Cardiac fibroblast (primary cell): ENCODE results near the gene SF3B6.

Experiments
- DNase-seq, 2 donors: peaks; one replicate each; pipeline versions ENCODE4 v3.0.0 to v3.0.0-alpha.2; 2010; ENCODE audit warnings: low read depth in 2 of 2
- H3K4me3 ChIP-seq, 2 donors: replicated peaks in 1 of 2; 1 replicate in 1 of 2; 2 replicates in 1 of 2; pipeline ENCODE4 v1.5.1; 2011; ENCODE audit warnings: low read depth in 2 of 2, low read length in 2 of 2, mild to moderate bottlenecking in 2 of 2, moderate library complexity in 1 of 2
- TF ChIP-seq, protein P1 (sequence below): IDR thresholded peaks from one replicate; pipeline ENCODE4 v1.5.1; 2011; ENCODE audit warnings: low read depth, mild to moderate bottlenecking, low read length, inconsistent platforms

The SF3B6 gene

DNA sequence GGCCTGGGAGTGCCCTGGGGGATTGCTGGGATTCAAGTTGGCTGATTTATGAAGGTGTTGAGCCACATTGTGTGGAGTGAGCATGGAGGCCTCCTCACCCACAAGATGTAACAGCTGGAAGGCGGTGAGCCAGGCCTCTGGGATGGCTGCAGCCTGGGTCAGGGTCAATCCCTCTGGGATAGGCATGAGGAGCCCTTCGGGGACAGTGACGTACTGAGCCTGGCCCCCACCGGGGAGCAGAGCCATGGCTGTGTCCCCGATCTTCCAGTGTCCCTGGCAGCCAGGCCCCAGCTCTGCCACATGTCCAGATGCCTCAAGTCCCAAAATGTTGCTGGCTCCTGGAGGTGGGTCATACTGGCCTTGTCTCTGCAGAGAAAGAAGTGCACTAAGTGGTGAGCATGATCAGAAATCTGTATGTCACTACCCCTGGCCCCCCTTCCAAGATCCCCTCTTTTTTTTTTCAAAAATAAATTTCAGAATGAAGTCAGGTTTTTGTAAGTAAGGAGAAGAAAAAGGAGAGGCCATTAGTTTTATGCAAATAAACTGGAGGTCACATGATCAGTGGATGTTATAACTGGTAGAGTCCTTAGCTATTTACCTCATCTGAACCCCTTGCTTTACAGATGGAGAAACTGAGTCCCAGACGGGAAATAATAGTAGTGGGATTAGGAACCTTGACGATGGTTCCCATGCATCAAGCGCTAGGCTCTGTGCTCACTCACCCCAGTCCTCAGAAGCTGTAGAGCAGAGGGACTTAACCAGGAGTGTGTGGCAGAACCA lies 6.9 kb upstream of the SF3B6 start:
- H3K4me3 ChIP-seq: peak overlapping the region; percentile 69 to 73

DNA sequence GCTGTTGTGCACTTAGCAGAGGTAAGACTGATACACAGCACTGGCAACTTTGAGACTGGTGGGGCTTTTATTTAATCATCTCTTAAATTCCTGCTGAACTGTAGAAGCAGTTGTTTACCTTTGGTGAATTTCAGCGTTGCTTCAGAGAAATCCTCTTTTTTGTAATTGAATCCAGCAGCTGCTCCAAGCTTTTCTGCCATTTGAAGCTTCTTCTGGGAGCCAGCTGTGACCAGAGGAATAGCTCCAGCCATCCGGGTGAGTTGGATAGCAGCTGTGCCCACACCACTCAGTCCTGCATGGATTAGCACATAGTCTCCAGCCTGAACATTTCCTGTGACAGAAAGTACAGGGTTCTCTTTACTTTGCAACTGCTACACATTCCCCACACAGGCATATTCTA lies 4.6 kb upstream of the SF3B6 start:
- TF ChIP-seq, protein P1, sequence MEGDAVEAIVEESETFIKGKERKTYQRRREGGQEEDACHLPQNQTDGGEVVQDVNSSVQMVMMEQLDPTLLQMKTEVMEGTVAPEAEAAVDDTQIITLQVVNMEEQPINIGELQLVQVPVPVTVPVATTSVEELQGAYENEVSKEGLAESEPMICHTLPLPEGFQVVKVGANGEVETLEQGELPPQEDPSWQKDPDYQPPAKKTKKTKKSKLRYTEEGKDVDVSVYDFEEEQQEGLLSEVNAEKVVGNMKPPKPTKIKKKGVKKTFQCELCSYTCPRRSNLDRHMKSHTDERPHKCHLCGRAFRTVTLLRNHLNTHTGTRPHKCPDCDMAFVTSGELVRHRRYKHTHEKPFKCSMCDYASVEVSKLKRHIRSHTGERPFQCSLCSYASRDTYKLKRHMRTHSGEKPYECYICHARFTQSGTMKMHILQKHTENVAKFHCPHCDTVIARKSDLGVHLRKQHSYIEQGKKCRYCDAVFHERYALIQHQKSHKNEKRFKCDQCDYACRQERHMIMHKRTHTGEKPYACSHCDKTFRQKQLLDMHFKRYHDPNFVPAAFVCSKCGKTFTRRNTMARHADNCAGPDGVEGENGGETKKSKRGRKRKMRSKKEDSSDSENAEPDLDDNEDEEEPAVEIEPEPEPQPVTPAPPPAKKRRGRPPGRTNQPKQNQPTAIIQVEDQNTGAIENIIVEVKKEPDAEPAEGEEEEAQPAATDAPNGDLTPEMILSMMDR: no peak
- H3K4me3 ChIP-seq: no peak overlapping the region
- DNase-seq: no peak

More for the DNA sequence above, 6.9 kb upstream of the SF3B6 start:
- TF ChIP-seq, protein P1: no peak
- no peak for DNase-seq

DNA sequence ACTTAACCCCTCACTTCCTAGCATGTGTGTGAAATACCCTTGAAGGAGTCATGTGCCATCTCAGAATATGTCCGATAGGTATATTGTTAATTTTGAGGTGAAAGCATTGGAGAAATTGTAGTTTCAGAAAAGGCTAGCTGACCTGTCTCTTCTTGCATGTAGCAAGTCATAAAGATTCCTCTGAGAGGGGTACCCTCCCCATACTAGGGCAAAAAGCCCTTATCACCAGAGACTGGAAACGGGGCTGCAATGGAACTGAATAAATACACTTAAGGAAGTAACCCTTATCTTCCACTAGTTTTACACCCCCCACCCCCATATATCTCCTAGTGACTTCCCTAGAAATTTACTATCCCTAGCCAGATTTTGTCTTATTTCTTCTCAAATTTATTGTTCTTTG lies 1.8 kb upstream of the SF3B6 start:
- TF ChIP-seq, protein P1: no peak
- H3K4me3 ChIP-seq: peak overlapping the region; percentile 84 to 89
- DNase-seq: no peak

DNA sequence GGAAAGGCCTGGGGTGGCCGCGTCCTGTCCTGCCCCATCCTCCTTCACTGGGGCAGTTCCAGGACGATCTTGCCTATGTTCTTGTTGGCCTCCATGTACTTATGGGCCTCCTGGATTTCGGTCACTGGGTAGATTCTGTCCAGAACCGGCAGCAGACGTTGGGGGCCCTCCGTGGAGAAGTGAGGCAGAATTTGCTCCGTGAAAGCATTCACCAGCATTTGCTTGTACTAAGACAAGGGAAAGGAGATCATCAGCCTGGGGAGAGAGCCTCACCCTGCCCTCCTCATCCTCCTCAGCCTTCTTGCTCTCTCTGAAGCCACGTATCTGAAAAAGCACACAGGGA lies 1.4 kb upstream of the SF3B6 start:
- no peak for DNase-seq
- peak overlapping the region; percentile 84 to 89 for H3K4me3 ChIP-seq
- TF ChIP-seq, protein P1: no peak

DNA sequence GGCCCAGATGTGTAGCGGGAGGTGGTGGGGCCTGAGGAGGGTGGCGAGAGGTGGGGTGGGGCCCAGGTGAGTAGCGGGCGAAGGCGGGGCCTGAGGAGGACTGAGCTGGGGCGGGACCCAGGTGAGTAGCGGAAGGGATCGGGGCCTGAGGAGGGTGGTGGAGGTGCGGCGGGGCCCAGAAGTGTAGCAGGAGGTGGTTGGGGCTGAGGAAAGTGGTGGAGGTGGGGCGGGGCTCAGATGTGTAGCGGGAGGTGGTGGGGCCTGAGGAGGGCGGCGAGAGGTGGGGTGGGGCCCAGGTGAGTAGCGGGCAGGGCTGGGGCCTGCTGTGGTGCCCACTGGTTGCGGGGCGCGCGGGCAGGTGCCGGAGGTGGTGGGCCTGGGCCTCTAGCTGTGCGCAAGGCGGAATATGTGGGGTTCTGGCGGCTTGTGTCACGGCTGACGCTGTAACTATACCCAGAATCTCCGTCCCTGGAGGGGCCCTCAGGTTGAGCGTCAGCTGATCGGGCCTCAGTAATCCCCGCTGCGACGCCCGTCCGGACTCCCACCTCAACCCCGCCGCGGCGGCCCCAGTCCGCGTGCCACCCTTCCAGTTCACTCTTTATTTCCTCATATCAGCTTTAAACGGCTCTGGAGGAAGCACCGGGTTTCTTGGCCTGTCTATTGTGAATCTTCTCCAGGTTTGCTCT lies 866 bp upstream of the SF3B6 start:
- TF ChIP-seq, protein P1: no peak
- H3K4me3 ChIP-seq: peak overlapping the region; percentile 84 to 89
- DNase-seq: peak; percentile 20 to 31

DNA sequence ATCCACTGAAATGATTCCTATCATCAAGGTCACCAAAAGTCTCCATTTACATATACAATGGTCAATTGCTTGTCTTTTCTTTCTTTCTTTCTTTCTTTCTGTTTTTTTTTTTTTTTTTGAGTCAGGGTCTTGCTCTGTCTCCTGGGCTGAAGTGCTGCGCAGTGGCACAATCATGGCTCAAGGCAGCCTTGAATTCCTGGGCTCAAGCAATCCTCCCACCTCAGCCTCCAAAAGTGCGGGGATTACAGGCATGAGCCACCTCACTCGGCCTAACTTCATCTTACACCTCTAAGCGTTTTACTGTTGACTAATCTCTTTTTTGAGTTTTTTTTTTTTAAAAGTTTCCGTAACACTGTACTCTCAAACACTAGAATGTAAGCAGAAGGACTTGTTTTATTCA lies 867 bp downstream of the SF3B6 start:
- H3K4me3 ChIP-seq: peak overlapping the region; percentile 84 to 89
- TF ChIP-seq, protein P1: no peak
- no peak for DNase-seq
